Right lung (tissue), 5 donors: ENCODE results near the gene GLS. TPM values are rescaled to one million over a fixed set of nuclear protein-coding genes. Genes with fewer than 3 reads are reported as not detected.
"Not testable (repeated sequence)": the region's sequence is repeated elsewhere in the genome, so short reads cannot be mapped to it uniquely, and the experiment has no call there.

Experiments
- DNase-seq, 2 donors: peaks; one replicate each; pipeline ENCODE4 v3.0.0-alpha.2; 2013
- polyA plus RNA-seq, 5 donors: library from polyadenylated mRNA; unstranded; fragments of 120-200 nt; gene quantifications; one replicate each; pipeline versions ENCODE4 v1.2.1 to v1.2.3, GENCODE V29; 2013; ENCODE audit warnings: inconsistent platforms in 1 of 5, low replicate concordance in 1 of 5; ENCODE audit not compliant: insufficient read length in 5 of 5, insufficient read depth in 1 of 5

Gene GLS
- polyA plus RNA-seq, 5 donors = 77.3 to 139 (median 115) TPM

DNA sequence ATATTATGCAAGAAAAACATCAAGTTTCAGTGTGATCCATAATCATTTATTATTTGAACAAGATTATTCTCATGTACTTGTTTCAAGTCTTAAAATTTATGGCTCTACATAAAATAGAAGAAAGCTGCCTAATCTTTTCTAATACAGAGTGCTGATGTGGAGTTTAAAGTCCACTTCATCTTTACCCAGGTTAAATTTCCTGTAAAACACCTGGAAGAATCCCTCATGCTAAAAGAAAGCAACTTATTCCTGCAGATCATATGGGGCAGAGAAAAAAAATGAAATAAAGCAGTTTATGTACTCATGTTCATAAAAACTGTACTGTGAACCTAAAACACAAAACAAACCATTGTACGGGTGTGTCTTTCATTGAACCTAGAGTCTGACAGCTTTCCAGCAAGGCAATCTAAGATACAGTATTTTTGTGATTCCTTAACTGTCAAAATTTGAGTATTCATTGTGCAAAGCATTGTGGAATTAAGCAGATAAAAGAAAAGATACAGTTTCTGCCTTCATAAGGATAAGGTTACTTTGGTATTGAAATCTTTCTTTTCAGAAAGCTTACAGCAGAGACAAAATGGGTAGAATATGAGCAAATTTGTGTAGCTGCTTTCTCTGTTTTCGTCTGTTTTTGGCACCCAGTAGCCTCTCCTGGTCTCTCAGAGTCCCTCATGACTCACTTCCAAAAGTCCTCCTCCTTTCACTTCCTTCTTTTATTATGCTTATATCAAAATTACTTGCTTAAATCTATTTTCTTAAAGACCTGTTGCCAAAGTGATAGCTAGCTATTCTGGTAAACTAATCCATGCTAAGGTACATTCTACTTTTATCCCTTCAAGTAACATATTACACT lies 26.9 kb upstream of the GLS start:
- DNase-seq = no peak

DNA sequence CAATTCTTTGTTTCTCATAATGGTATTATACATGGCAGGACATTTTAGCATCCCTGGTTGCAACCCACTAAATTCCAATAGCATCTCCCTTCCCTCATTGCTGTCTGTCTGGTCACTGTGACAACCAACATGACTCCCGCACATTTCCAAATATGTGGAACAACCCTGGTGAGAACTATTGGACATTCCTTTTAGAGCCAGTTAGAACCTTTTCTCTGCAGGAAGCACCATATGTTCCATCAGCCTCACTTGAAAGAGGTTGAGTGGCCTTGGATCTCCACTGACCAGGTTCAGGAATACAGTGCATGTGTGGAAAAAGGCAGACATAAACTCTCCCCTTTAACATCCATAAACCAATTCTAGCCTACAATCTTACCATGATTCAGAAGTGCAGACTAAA lies 25.9 kb upstream of the GLS start:
- no peak for DNase-seq

DNA sequence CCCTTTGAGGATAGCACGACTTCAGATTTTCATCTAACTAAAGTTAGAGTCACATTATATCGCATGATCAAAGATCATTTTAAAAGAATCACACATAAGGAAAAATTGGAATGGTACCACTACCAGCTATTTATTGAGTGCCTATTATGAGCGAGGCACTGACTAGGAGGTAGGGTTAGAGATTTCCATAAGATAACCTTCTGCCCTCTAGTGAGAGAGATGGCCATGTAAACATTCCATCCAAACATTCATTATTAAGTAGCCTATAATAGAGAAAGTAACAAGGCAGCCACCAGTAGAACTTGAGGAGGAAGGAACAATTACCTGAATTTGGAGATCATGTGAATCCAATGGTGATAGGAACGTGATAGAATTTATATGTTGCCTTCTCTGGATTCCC lies 25.4 kb upstream of the GLS start:
- no peak for DNase-seq

DNA sequence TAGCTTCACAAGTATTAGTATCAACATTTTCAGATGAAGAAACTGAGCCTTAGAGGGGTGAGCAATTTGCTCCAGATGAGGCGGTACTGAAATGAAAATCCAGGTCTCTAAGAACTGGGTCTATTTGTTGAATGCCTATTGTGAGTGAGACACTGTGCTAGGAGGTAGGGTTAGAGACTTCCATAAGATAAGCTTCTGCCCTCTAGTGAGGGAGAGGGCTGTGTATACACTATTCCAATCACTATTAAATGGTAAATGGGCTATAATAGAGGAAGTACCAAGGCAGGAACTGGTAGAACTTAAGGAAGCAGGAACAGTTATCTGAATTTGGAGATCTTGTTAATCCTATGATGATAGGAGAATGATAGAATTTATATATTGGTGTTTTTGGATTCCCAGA lies 23.6 kb upstream of the GLS start:
- DNase-seq = no peak

DNA sequence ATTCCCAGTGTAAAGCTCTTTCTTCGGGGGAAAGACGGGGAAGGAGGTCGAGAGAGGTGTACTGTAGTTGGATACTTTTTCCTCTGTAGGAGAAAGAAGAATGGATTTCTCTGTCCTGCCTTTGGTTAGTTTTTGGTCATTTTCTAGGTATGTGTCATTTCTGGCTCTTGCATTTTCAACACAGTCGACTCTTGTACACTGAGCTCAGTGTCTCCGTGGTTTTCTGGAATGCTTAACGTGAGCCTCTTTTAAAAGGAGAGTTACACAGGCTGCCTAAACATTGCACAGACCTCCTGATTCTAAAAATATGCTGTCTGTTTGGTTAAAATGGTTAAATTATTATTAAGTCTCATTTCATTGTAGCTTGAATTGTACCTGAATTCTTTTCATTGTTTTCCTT lies 21.8 kb upstream of the GLS start:
- no peak for DNase-seq

DNA sequence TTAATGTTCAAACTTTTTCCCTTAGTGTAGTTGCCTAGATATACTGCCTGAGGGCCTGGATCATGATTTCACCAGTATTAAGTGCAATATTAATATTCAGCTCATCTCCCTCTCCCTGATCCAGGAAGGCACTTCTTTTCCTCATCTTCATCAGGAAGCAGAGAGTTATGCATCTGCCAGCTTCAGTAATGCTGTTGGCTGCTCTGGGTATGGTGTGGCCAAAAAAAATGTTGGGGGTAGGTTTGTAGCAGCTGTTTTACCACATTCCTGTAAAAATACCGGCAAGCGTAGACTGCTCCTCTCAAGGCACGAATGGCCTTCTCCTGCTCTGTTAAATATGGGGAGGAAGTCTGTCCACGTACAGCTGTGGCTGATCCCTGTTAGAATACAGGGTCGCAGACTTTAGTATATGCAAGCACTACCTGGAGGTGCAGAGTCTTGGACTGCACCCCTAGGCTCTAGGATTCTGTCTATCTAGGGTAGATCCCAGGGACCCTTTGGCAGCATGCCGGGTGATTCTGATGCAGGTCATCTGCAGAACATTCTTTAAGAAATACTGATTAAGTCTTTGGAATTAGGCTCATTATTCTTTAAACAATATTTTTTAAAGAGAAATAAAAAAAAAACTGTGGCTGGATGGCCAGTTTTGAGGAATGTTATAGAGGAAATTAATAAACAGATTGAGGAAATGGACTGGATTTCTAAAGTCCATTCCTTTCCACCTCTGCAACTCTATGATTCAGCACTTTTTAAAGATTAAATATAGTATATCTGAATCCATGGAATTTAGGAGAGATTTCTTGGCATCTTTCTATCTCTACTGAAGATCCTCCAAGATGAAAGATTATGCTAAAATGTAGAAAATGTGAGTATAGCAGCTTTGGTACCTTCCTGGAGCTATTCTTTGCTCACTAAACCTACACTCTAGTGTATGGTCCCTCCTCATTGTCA lies 21.0 kb upstream of the GLS start:
- DNase-seq = no peak

DNA sequence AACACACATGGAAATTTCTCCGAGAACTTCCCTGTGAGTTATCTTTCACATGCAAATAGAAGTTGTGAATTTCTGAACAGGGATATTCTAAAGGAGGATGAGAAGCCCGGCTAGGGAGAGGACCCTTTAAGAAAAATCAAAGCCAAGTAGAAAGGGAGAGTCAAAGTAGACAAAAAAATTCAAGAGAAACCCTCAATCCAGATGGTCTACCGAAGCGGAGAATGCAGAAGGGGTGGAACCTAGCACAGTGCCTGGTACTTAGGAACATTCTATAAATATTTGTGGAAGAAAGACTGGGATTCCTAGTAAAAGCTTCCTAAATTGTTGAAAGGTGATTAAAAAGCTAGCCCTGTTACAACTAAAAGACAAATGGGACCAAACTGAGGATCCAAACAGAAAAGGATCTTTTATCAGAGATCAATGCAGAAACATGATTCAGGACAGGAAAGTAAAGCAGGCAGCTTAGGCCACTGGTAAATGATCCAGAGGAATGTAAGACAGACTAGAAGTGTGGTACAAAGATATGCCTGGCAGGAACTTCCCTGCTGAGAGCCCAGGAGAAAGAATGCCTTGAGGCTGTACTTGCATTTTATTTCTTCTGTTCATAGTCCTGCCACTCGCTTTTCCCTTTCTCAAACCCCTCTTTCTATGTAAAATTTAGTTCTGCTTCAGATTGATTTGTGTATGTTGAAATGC lies 19.5 kb upstream of the GLS start:
- DNase-seq = no peak

DNA sequence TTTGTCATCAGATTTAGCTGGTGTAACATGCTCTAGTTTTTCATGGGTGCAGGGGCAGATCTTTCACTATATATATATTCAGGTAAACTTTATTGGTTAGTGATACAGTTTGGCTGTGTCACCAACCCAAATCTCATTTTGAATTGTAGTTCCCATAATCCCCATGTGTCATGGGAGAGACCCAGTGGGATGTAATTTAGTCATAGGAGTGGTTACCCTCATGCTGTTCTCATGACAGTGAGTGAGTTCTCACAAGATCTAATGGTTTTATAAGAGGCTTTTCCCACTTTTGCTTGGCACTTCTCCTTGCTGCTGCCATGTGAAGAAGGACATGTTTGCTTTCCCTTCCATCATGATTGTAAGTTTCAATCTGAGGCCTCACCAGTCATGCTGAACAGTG lies 18.5 kb upstream of the GLS start:
- not testable (repeated sequence) for DNase-seq

DNA sequence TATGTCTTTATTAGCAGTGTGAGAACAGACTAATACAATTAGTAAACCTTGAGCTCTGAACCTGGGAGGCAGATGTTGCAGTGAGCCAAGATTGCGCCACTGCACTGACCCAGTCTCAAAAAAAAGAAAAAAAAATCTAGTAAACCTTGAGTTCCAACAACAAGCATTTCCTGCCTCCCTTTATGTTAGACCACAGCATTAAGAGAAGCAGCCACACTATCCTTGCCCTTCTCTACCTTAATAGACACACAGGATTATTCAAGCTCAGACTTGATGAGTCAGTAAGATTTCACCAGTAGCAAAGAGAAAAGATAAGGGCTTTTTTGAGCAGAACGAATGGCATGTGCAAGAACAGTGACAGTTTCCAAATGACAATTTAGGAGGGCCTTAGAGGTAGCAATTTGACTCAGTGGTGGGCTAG lies 18.0 kb upstream of the GLS start:
- DNase-seq = no peak

DNA sequence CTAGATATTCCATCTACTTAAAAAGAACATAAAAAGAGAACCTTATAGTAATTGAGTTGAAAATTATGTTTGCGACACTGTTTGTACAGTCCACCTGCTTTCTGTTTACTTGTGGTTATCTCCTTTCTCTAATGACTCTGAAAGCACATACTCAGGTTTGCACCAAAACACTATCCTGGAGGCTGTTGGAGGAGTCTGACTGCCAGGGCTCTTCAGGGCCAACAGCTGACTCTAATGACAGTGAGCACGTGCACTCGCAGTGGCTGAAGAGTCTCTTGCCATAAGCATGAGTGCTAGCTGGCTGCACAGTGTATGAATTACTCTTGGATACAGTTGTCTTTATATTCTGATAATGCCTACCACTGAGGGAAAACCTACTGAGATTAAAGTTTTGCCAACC lies 16.7 kb upstream of the GLS start:
- no peak for DNase-seq

DNA sequence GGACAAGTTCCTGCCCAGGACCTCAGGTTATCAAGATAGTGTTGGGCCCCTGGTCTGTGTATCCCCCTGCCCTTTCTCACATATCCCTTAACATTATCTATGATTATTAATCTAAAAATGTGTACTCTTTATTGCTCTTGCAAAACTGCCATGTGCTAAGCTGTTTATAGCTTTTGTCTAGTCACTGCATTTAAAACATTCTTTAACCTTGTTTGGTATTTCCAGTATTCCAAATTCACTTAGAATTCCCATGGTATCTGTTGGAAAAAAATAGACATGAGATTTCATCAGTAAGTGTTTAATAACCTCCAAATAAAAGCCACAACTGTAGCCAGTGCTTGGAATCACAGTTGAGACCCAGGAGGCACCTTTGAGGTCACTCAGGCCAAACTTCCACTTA lies 16.2 kb upstream of the GLS start:
- no peak for DNase-seq

DNA sequence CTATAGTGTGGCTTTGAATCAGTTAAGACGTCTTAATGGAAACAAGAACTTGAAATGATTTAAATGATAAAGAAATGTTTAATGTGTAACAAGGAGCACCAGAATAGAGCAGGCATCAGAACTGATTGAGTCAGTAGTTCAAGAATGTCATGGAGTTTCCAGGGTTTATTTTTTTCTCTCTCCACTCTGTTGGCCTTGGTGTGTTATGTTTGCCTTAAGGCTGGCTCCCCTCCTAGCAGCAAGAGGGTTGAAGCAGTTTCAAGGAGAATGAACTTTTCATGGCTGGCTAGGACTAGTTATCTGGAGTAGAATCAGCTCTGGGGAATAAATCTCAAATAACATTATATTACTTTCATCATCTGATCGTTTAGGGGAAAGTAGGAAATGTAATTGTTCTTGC lies 13.4 kb upstream of the GLS start:
- DNase-seq = no peak

DNA sequence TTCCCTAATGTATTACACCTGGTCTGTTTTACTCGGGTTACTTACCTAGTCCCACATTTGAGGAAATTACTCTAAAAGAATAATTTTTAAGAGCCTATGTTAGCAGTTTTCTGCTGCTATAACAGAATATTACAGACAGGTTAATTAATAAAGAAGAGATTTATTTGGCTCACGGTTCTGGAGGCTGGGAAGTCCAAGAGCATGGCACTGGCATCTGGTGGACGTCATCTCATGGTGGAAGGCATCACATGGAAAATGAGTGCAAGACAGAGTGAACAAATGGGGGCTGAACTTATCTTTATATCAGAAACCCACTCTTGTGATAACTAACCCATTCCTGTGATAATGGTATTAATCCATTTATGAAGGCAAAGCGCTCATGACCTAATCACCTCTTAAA lies 12.8 kb upstream of the GLS start:
- no peak for DNase-seq

DNA sequence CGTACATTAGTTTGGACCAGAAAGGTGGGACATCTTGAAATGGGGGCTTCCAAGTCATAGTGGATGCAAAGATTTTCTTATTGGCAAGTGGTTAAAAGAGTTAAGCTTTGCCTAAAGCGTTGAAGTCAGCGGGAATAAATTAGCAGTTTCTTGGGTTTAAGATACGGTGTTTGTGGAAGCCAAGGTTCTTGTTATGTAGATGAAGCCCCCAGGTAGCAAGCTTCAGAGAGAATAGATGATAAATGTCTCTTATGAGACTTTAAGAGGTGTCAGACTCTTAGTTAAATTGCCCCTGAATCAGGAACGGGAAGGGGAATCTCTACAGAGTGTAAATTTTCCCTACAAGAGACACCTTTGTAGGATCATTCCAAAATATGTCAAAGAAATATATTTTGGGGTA lies 10.9 kb upstream of the GLS start:
- no peak for DNase-seq

DNA sequence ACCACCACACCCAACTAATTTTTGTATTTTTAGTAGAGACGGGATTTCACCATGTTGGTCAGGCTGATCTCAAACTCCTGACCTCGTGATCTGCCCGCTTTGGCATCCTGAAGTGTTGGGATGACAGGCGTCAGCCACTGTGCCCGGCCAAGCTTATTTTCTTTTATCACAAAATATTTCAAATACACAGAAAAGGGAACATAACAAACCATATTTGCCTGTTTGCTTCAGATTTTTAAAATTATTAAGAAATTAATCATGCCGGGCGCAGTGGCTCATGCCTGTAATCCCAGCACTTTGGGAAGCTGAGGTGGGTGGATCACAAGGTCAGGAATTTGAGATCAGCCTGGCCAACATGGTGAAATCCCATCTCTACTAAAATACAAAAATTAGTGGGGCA lies 7.2 kb upstream of the GLS start:
- DNase-seq = not testable (repeated sequence)

DNA sequence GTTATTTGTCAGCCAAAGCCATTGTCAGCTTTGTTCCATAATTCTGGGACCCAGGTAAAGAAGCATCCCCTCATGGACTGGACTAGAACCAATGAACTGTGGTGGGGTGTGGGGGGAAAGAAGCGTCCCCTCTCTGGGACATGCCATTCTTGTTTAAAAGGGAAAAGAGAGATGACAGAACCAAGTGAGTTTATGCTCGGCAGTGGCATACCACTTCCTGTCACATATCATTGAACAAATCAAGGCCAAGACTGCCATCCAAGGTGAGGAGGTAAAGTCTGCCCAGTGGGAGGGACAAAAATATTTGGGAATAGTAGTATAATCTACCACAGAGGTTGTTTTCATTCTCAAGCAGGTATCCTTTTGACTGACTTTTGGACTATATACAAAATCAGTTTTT lies 4.7 kb upstream of the GLS start:
- DNase-seq = no peak

DNA sequence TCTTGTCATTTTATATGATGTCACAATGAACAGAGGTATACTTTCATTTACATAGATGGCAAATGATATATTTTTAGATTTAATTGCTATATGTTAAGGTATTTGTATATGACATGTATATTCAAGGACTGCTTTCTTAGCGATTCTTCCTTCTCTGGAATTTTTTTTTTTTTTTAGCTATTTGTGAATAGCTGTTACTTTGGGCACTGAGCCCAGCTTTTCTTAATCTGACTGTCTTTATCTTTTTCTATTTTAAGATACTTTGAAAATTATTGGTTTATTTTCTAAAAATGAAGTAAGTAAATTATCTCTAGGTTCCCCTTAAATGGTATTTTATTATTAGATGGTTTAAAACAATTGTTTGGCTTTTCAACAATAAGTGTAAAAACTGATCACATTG lies 4.0 kb upstream of the GLS start:
- DNase-seq = peak; percentile 42 to 49

DNA sequence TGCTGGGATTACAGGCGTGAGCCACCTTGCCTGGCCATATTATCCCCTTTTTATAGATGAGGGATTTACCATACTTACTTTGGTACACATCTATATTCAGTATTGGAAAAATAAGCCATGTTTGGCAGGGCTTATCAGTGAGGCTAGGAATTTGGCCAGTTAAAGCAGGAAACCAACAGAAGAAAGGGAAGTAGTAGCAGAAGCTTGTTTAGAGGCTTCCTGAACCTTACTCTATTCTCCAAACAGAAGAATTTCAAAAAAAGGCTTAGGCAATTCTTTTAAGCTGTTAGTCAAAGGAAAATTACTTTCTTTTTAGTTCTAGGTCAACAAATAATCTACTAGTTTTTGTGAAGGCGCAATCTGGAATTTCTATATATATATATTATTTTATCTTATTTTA lies 3.2 kb upstream of the GLS start:
- DNase-seq = no peak

DNA sequence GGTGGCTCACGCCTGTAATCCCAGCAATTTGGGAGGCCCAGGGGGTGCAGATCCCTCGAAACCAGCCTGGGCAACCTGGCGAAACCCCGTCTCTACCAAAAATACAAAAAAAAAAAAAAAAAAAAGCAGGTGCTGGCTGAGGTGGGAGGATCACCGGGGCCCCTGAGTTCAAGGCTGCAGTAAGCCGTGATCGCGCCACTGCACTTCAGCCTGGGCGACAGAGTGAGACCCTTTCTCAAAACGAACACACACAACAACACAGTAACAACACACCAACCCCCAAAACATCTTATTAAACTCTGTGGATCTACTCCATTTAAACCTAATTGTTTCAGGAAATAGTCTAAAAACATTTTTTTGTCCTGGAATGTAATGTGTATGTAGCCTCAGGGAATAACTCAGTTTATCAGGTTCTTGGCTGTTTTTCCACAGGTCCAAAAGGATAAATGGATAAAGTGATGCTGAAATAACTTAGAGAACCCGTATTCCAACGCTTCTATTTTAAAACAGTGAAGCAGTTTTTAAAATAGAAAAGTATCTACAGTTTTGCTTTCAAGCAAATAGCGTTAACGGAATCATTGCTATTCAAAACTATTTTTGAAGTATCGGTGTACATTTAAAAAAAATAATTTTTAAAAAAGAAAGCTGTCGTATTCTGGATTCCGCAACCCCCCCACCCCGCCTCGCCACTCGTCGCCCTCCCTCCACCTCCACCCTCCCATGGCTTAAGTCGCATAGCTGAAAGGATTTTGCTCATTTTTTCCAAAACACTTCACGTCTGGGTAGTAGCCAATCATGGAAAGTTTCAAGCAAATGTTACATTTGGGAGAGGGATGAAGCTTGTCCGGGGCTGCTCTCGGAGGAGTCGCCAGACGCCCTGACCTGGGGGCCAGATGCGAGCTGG lies 895 bp upstream of the GLS start:
- DNase-seq = no peak

DNA sequence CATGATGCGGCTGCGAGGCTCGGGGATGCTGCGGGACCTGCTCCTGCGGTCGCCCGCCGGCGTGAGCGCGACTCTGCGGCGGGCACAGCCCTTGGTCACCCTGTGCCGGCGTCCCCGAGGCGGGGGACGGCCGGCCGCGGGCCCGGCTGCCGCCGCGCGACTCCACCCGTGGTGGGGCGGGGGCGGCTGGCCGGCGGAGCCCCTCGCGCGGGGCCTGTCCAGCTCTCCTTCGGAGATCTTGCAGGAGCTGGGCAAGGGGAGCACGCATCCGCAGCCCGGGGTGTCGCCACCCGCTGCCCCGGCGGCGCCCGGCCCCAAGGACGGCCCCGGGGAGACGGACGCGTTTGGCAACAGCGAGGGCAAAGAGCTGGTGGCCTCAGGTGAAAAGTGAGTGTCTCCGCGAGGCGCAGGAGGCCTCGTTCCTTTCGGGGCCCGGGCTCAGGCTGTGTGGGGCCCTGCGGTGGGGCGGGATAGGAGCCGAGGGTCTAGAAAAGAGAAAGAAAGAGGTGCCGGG lies 520 bp downstream of the GLS start:
- DNase-seq = no peak
